IPS-11a (cell line): Measurements from ENCODE around the gene EXOC1L.

ENCODE experiments used
- H3K4me3 ChIP-seq: one replicate; pipeline ENCODE4 v1.5.1; 2013; ENCODE audit warnings: low read depth, low read length, control low read depth

The EXOC1L gene

GRCh38 chr4:55819634-55820033, at the start of gene EXOC1L:
Gene EXOC1L (plus strand): TSS chr4:55819790. CDS start chr4:55820027, 237 bp downstream.
- H3K4me3 ChIP-seq, result no peak within 1 kb of the TSS

DNA sequence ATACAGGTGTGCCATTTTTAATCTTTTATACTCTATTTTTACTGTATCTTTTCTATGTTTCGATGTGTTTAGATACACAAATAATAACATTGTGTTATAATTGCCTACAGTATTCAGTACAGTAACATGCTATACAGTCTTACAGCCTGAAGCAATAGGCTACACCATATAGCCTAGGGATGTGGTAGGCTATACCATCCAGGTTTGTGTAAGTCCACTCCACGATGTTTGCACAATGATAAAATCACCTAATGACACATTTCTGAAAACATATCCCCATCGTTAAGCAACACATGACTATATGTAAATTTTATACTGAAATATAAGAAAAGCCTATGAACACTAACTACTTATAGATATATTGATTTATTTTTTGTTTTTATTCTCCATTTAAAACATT, 48.9 kb upstream of the EXOC1L start:
- no peak overlapping the region for H3K4me3 ChIP-seq

DNA sequence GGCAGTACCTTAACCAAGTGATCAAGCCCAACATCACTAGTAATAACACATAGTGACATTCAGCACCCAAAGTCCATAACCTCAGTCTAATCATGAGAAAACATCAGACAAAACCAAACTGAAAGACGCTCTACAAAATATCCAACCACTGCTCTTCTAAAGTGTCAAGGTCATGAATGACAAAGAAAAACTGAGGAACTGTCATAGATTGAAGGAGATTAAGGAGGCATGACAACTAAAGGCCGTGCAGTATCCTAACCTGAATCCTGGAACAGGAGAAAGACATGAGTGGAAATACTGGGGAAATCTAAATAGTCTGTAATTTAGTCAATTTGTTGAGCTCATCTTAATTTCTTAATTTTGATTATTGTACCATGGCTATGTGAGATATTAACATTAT, 38.2 kb upstream of the EXOC1L start:
- H3K4me3 ChIP-seq, result no peak overlapping the region

- no peak overlapping the region for H3K4me3 ChIP-seq
These were observed 37.8 kb upstream of the EXOC1L start for GRCh38 chr4:55781812-55782211.

- H3K4me3 ChIP-seq, result no peak overlapping the region
These were observed 36.0 kb upstream of the EXOC1L start for GRCh38 chr4:55783584-55783983.

DNA sequence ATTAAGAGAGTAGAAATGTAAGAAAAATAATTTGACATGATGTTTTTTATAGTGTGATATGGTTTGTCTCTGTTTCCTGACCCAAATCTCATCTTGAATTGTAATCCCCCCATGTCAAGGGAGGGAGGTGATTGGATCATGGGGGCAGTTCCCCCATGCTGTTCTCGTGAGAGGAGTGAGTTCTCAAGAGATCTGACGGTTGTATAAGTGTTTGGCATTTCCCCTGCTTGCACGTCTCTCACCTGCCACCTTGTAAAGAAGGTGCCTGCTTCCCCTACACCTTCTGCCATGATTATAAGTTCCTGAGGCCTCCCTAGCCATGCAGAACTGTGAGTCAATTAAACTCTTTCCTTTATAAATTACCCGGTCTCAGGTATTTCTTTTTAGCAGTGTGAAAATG, 34.8 kb upstream of the EXOC1L start:
- H3K4me3 ChIP-seq, result no peak overlapping the region

GRCh38 chr4:55791666-55792065, 27.9 kb upstream of the EXOC1L start:
- H3K4me3 ChIP-seq, result no peak overlapping the region

DNA sequence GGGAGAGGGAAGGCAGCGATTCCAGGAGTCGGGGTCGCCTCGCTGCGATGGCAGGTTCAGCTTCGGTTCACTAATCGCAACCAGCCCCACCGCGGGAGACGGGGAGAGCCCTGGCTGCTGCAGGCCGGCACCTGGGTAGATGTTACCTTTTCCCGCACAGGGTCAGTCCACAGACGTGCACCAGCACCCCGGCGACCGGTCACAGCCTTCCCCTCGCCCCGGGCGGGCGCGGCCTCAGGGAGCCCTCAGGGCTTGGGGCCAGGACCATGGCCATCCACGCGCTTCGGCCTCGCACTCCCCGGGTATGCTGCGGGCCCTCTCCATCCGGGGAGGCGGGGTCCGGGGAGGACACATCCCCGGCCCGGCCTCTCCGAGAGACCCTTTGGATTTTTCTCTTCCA, 26.1 kb upstream of the EXOC1L start:
- H3K4me3 ChIP-seq, result no peak overlapping the region

DNA sequence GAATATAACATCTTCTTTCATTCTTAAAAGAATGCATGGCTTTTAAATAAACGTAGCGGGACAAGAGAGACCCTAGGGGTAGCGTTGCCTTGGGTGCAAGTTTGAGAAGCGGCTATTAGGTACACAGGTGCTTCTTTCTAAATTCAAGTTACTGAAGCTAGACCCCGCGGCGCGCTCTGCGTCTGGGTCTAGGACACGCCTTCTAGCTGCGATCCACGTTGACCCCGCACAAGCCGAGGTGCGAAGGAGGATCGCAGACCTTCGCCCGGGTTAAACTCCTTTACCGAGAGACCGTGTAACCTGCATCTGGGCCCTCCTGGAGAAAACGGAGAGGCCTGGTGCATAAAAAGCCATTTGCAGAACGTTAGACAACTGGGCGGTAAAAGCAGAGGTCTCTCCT, 25.5 kb upstream of the EXOC1L start:
- H3K4me3 ChIP-seq, result no peak overlapping the region

- H3K4me3 ChIP-seq, result no peak overlapping the region
These were observed 24.2 kb upstream of the EXOC1L start for GRCh38 chr4:55795341-55795740.

DNA sequence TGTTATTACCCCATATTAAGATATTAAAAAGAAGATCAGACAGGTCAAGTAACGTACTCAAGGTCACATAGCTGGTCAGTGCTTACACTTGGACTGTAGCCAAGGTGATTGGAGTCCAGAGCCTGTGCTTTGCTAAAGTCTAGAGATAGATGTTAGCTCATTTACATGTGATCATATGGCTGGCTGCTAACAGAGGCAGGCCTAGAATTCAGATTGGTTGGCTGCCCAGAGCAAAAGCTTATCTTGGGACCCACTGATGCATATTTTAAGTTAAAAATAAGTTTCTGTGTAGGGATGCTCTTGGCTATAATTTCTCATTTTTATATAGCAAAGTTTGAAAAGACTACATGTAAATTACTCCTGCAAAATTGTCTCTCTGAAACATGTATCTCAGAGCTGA, 18.1 kb upstream of the EXOC1L start:
- H3K4me3 ChIP-seq, result no peak overlapping the region

- no peak overlapping the region for H3K4me3 ChIP-seq
These were observed 12.0 kb upstream of the EXOC1L start for GRCh38 chr4:55807556-55807955.

DNA sequence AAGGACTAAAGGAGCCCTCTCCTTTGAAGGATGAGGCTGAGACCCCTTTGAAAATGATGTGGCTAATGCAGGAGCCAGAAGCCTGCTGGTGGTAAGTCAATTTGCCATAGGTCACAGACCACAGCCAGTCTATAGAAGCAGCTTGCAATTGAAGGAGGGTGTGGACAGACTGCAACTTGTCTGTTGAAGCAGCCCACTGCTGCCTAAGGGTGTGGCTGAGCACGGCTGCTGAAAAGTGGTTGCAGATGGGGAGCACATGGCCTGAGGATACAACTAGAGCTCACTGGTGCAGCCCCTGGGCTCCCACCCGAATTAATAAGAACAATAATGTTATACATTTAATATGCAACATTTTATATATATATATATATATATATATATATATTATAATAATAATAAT, 11.4 kb upstream of the EXOC1L start:
- H3K4me3 ChIP-seq, result no peak overlapping the region

- no peak overlapping the region for H3K4me3 ChIP-seq
These were observed 11.0 kb upstream of the EXOC1L start for GRCh38 chr4:55808632-55809031.

DNA sequence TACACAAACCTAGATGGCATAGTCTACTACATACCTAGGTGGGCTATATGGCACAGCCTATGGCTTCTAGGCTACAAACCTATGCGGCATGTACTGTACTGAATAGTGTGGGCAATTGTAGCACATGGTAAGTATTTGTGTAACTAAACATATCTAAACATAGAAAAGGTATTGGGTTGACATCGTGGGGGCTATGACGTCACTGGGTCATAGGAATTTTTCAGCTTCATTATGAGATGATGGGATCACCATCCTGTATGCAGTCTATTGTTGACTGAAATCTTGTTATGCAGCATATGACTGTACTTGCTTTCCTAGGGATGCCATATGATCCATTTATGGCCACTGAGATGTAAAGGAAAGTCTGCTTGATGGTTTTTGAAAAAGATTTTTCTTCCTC, 1.9 kb upstream of the EXOC1L start:
- no peak overlapping the region for H3K4me3 ChIP-seq

- no peak overlapping the region for H3K4me3 ChIP-seq
These were observed 689 bp downstream of the EXOC1L start for GRCh38 chr4:55820279-55820678.

GRCh38 chr4:55822329-55822728, 2.7 kb downstream of the EXOC1L start:
- H3K4me3 ChIP-seq, result no peak overlapping the region

- H3K4me3 ChIP-seq, result no peak overlapping the region
These were observed 5.3 kb downstream of the EXOC1L start for GRCh38 chr4:55824865-55825264.

GRCh38 chr4:55826986-55827385, 7.4 kb downstream of the EXOC1L start:
- H3K4me3 ChIP-seq, result no peak overlapping the region

- H3K4me3 ChIP-seq, result no peak overlapping the region
These were observed 8.0 kb downstream of the EXOC1L start for GRCh38 chr4:55827582-55827981.

DNA sequence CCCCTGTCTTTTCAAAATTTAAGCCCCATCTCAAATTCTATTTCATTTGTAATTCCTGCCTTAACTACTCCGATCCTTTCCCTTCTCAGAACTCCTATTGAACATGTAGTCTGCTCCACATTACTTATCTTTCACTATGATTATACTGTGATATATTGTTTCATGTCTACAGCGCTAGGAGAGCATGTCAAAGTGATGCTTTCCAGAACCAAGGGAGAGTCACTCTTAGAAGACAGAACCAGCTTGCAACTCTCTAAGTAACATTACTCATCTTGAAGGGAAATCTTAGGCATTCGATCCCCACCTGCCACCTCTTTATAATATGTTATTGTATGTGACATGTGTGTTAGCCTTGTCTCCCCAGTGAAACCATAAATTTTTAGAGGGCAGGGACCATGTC, 10.5 kb downstream of the EXOC1L start:
- H3K4me3 ChIP-seq, result no peak overlapping the region

GRCh38 chr4:55830716-55831115, 11.1 kb downstream of the EXOC1L start:
- H3K4me3 ChIP-seq, result no peak overlapping the region

DNA sequence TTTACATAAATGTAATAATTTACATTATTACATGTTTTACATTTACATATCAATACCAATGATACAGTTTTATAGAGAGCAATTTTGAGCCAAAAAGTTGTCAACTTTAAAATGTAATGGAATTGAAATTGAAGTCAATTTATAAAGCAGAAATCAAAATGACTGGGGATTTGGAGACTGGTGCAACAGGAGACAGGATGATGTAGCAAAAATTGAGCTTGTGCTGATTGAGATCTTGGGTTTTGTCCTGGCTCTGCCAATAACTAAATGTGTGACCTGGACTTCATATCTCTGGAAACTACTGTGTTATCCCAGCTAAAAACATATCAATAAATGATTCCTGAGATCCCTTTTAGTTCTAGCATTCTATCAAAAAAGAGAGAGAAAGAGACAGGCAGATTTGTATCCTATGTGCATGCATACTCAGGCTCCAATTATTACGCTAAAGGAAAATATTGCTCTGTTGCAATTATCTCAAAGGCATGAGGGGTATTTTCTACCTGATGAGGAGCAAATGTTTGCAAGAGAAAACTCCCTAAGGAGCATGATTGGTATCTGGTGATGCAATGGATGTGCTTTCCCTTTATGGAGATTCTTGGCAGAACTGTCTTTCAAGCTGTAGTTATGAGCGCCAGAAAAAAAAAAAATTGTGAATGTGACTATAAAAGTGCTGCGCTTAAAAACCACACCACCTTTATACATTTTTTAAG, 14.7 kb downstream of the EXOC1L start:
- H3K4me3 ChIP-seq, result no peak overlapping the region
